RWPE1 (cell line): Measurements from ENCODE around the gene UBR2.
"Not testable (repeated sequence)": the region's sequence is repeated elsewhere in the genome, so short reads cannot be mapped to it uniquely, and the experiment has no call there.

Experiments
- CTCF ChIA-PET: fragments of 350-600 bp; sonication (Branson Sonifier 250); formaldehyde crosslinking; extraction: SDS; loops from one replicate; lab custom pipeline; 2021; lab: Yijun Ruan, JAX
- POLR2A ChIA-PET: fragments of 400-600 bp; formaldehyde crosslinking; extraction: SDS; loops from one replicate; lab custom pipeline; 2020; ENCODE audit warnings: antibody characterized with exemption; ENCODE audit not compliant: low non-redundant PET; lab: Yijun Ruan, JAX
- DNase-seq: peaks from one replicate; pipeline ENCODE4 v3.0.0; 2012; ENCODE audit warnings: low spot score
- H3K27ac ChIP-seq: fragments of 450-650 bp; 2 replicates; pipeline ENCODE4 v1.5.1; 2017
- TF ChIP-seq, protein P1 (sequence below): fragments of 450-650 bp; conservative IDR thresholded peaks from 2 replicates; pipeline ENCODE4 v1.5.1; 2017; ENCODE audit warnings: low read depth, mild to moderate bottlenecking

The UBR2 gene

GRCh38 chr6:42569102-42570028 is 5.5 kb downstream of the UBR2 start:
- peak; percentile 35 for DNase-seq
- TF ChIP-seq, protein P1, sequence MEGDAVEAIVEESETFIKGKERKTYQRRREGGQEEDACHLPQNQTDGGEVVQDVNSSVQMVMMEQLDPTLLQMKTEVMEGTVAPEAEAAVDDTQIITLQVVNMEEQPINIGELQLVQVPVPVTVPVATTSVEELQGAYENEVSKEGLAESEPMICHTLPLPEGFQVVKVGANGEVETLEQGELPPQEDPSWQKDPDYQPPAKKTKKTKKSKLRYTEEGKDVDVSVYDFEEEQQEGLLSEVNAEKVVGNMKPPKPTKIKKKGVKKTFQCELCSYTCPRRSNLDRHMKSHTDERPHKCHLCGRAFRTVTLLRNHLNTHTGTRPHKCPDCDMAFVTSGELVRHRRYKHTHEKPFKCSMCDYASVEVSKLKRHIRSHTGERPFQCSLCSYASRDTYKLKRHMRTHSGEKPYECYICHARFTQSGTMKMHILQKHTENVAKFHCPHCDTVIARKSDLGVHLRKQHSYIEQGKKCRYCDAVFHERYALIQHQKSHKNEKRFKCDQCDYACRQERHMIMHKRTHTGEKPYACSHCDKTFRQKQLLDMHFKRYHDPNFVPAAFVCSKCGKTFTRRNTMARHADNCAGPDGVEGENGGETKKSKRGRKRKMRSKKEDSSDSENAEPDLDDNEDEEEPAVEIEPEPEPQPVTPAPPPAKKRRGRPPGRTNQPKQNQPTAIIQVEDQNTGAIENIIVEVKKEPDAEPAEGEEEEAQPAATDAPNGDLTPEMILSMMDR, result no peak
- no peak overlapping the region for H3K27ac ChIP-seq
- ChIA-PET CTCF (interaction anchor here (0.6 to 1.1 kb wide), 3 partner anchors 21 to 38 kb away, joined by 3 read pairs; no protein-coding TSS in a partner anchor), POLR2A (no interaction called here)

- ChIA-PET CTCF (interaction anchor here (0.7 kb wide), 1 partner anchor 368 kb away, joined by 3 read pairs; no protein-coding TSS in a partner anchor), POLR2A (no interaction called here)
- TF ChIP-seq, protein P1, result no peak
- no peak overlapping the region for H3K27ac ChIP-seq
- DNase-seq, result no peak
Observed at GRCh38 chr6:42571611-42572342, 7.9 kb downstream of the UBR2 start.

GRCh38 chr6:42572523-42572922 is 8.7 kb downstream of the UBR2 start:
- POLR2A ChIA-PET, result no interaction called here
- no peak overlapping the region for H3K27ac ChIP-seq
- CTCF ChIA-PET, result interaction anchor here (0.7 kb wide), 1 partner anchor 369 kb away, joined by 3 read pairs; no protein-coding TSS in a partner anchor
- TF ChIP-seq, protein P1, result no peak
- DNase-seq, result no peak

DNA sequence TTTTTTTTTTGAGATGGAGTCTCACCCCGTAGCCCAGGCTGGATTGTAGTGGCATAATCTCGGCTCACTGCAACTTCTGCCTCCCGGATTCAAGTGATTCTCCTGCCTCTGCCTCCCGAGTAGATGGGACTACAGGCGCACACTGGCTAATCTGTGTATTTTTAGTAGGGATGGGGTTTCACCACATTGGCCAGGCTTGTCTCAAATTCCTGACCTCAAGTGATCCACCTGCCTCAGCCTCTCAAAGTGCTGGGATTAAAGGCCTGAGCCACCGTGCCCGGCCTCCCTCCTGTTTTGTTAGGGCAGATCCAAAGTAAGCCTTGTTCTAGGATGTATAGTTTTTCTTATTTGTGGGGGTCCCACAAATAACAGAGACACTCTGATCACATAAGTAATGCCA is 12.7 kb downstream of the UBR2 start:
- POLR2A ChIA-PET, result interaction anchor here (0.6 kb wide), 1 partner anchor 478 kb away, joined by 3 read pairs; no protein-coding TSS in a partner anchor
- CTCF ChIA-PET, DNase-seq, H3K27ac ChIP-seq: not testable (repeated sequence)

DNA sequence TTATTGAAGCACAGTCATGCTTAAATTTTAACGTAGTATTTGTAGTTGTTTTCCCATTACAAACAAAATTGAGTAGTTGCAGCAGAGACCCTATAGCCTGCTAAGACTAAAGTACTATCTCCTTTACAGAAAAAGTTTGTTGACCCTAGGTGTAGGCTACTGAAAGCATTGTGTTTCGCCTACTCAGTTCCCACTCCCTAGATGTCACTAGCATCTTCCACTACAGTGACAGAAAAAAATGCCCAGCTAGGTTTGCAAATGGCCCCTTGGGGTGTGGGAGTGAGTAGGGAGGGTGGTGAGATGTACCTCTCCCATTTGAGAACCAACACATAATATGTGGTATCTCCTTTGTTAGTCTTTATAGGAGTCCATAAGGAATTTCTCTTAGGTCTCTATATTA is 34.5 kb downstream of the UBR2 start:
- POLR2A ChIA-PET, result interaction anchor here (0.7 kb wide), 1 partner anchor 238 kb away, joined by 3 read pairs; no protein-coding TSS in a partner anchor
- H3K27ac ChIP-seq, result no peak overlapping the region
- DNase-seq, result no peak
- TF ChIP-seq, protein P1, result no peak
- CTCF ChIA-PET, result no interaction called here

GRCh38 chr6:42599558-42599957 is 35.7 kb downstream of the UBR2 start:
- ChIA-PET POLR2A (no interaction called here), CTCF (interaction anchor here (0.6 kb wide), 1 partner anchor 21 kb away, joined by 3 read pairs; no protein-coding TSS in a partner anchor)
- TF ChIP-seq, protein P1, result no peak
- H3K27ac ChIP-seq, result no peak overlapping the region
- no peak for DNase-seq
